ENCODE results near the gene TPRA1. TPM values are rescaled to one million over a fixed set of nuclear protein-coding genes. Genes with fewer than 3 reads are reported as not detected.

Gene TPRA1
- total and polyA plus RNA-seq, 9 of the 15 experiments (the other 6 are each of a cell fraction or from before 2014, with no cell fraction given) = 0.66 to 21.5 (median 11.1) TPM

- TF ChIP-seq ZBTB5 (IDR thresholded peaks at IDR 0.05) (no peak), GTF2F1 (IDR thresholded peaks at IDR 0.05; ENCODE audit: low read depth, low read length) (no peak), ZNF507 (tag; conservative IDR thresholded peaks at IDR 0.05) (no peak), MTA3 (IDR thresholded peaks at IDR 0.05; ENCODE audit: borderline replicate concordance) (no peak), RBM34 (IDR thresholded peaks at IDR 0.05; ENCODE audit: borderline replicate concordance, insufficient read depth, low read length) (no peak), XRCC3 (IDR thresholded peaks at IDR 0.05) (no peak), PHF20 (IDR thresholded peaks at IDR 0.05; ENCODE audit: partially characterized antibody) (no peak), ZNF263 (CRISPR knock-in tag; IDR thresholded peaks at IDR 0.05; ENCODE audit: borderline replicate concordance) (peak; percentile 52; the same call in 1 of the 2 replicates), ARHGAP35 (IDR thresholded peaks at IDR 0.05; ENCODE audit: partially characterized antibody) (no peak), RB1 (IDR thresholded peaks at IDR 0.05; ENCODE audit: low read depth) (peak; percentile 33), TAF15 (IDR thresholded peaks at IDR 0.05; ENCODE audit: low read depth, low read length) (no peak), STAG1 (CRISPR knock-in tag; IDR thresholded peaks at IDR 0.05; ENCODE audit: borderline replicate concordance) (no peak), ZNF3 (CRISPR knock-in tag; IDR thresholded peaks at IDR 0.05) (no peak), TCF3 (CRISPR knock-in tag; IDR thresholded peaks at IDR 0.05) (no peak), CC2D1A (IDR thresholded peaks at IDR 0.05) (no peak), TFE3 (CRISPR knock-in tag; IDR thresholded peaks at IDR 0.05) (no peak), MEF2A (IDR thresholded peaks at IDR 0.05; ENCODE audit: control insufficient read depth, low read depth, low read length) (no peak), FOXP1 (CRISPR knock-in tag; IDR thresholded peaks at IDR 0.05) (no peak), STAT6 (CRISPR knock-in tag; IDR thresholded peaks at IDR 0.05) (no peak), PRMT5 (CRISPR knock-in tag; IDR thresholded peaks at IDR 0.05) (no peak), ZNF324 (CRISPR knock-in tag; IDR thresholded peaks at IDR 0.05) (no peak), KDM2B (CRISPR knock-in tag; IDR thresholded peaks at IDR 0.05) (no peak), CBX1 (IDR thresholded peaks at IDR 0.05; ENCODE audit: low read depth) (no peak; the same call in 1 of the 2 replicates), FOXJ3 (CRISPR knock-in tag; IDR thresholded peaks at IDR 0.05) (no peak), POLR2H (tag; IDR thresholded peaks at IDR 0.05; ENCODE audit: low read depth) (no peak), ZNF184 (CRISPR knock-in tag; IDR thresholded peaks at IDR 0.05) (no peak)
Measured at GRCh38 chr3:127628788-127629466, 38.4 kb upstream of the TPRA1 start, which contains the start of gene PODXL2 (continued).
